Esophagus squamous epithelium (tissue), 5 donors: ENCODE data around the gene CXCL14. TPM values are rescaled to one million over a fixed set of nuclear protein-coding genes. Genes with fewer than 3 reads are reported as not detected.

Source experiments
- DNase-seq: peaks from one replicate; lab custom pipeline; 2025; lab: John Stamatoyannopoulos, UW
- H3K27ac ChIP-seq, 4 donors: fragments of 200-600 bp; sonication (generic); one replicate each; pipeline ENCODE4 v1.5.1; 2016 to 2019; ENCODE audit warnings: mild to moderate bottlenecking in 1 of 4
- H3K27me3 ChIP-seq, 4 donors: fragments of 200-600 bp; sonication (generic); 1 replicate in 3 of 4; 2 replicates in 1 of 4; pipeline versions ENCODE4 v1.5.1 to v1.6.0; 2017 to 2021; ENCODE audit warnings: antibody characterized with exemption in 1 of 4
- H3K36me3 ChIP-seq, 3 donors: fragments of 200-600 bp; sonication (generic); one replicate each; pipeline ENCODE4 v1.5.1; 2016 to 2019
- H3K4me1 ChIP-seq, 3 donors: fragments of 200-600 bp; sonication (generic); one replicate each; pipeline ENCODE4 v1.5.1; 2017 to 2019
- H3K4me3 ChIP-seq, 4 donors: fragments of 200-600 bp; sonication (generic); 1 replicate in 3 of 4; 2 replicates in 1 of 4; pipeline ENCODE4 v1.5.1; 2016 to 2019; ENCODE audit warnings: mild to moderate bottlenecking in 2 of 4, moderate library complexity in 1 of 4
- H3K9me3 ChIP-seq, 3 donors: fragments of 200-600 bp; sonication (generic); one replicate each; pipeline ENCODE4 v1.5.1; 2016 to 2019
- CTCF ChIP-seq, 6 experiments: fragments of 450-650 bp in 4 of 6; fragments of 200-600 bp in 2 of 6; sonication (generic) in 2 of 6; IDR thresholded peaks; one replicate each; pipeline ENCODE4 v1.5.1; 2016 to 2019; ENCODE audit warnings: antibody characterized with exemption in 6 of 6, mild to moderate bottlenecking in 4 of 6, moderate library complexity in 4 of 6
- POLR2A ChIP-seq, 4 donors: fragments of 450-650 bp; IDR thresholded peaks; one replicate each; pipeline ENCODE4 v1.6.1; 2017; ENCODE audit warnings: antibody characterized with exemption in 4 of 4, mild to moderate bottlenecking in 4 of 4, moderate library complexity in 3 of 4
- WGBS, 2 donors: methylation state at CpG; one replicate each; pipeline ENCODE4 v1.1.5; 2018; 5-methylcytosine and 5-hydroxymethylcytosine counted together
- intact Hi-C: fragments of 100-400 bp; cut with DNase I; formaldehyde crosslinking; loops from one replicate; pipeline ENCODE4 v1.15.0; 2022
- total RNA-seq, 4 donors: library from RNA; depleted of rRNA; stranded (reverse); fragments of >200 nt; gene quantifications; one replicate each; pipeline ENCODE4 v1.1.0, GENCODE V29; 2016
- donor health status: DM: yes; HTN: yes; CAD: no.

CXCL14 gene
- total RNA-seq, 4 donors from 2014 or later, result 23.1 to 160 (median 95.4) TPM

- WGBS, 2 donors, result 46 to 53% methylated on average over 3 of the region's 3 CpGs
Observed at GRCh38 chr5:135596788-135597187, 18.0 kb upstream of the CXCL14 start.

GRCh38 chr5:135596157-135596763, 17.5 kb upstream of the CXCL14 start:
- Histone ChIP-seq H3K36me3 (no peaks in the 10 kb centered on the region), H3K4me3 (no peak overlapping the region), H3K4me1 (peaks cover 0 to 16% (median 8%) of the 10 kb centered on the region in 3 donors), H3K9me3 (no peaks in the 10 kb centered on the region), H3K27ac (no peak overlapping the region), H3K27me3 (peaks cover 0 to 3% (median 0%) of the 10 kb centered on the region in 4 donors)
- WGBS, 2 donors, result 34 to 39% methylated on average over 5 of the region's 5 CpGs
- intact Hi-C loops, result no loop called here
- TF ChIP-seq CTCF (IDR thresholded peaks at IDR 0.05) (no peak), POLR2A (IDR thresholded peaks at IDR 0.05) (no peak)
- DNase-seq, result no peak

More at GRCh38 chr5:135596788-135597187, 18.0 kb upstream of the CXCL14 start:
- TF ChIP-seq CTCF (IDR thresholded peaks at IDR 0.05), result no peak
- TF ChIP-seq POLR2A (IDR thresholded peaks at IDR 0.05), result no peak
- Histone ChIP-seq H3K9me3 (no peaks in the 10 kb centered on the region), H3K4me1 (peaks cover 0 to 16% (median 8%) of the 10 kb centered on the region in 3 donors), H3K27me3 (peaks cover 0 to 6% (median 0%) of the 10 kb centered on the region in 4 donors), H3K4me3 (no peak overlapping the region), H3K27ac (no peak overlapping the region), H3K36me3 (no peaks in the 10 kb centered on the region)
- DNase-seq, result no peak
- intact Hi-C loops, result no loop called here

DNA sequence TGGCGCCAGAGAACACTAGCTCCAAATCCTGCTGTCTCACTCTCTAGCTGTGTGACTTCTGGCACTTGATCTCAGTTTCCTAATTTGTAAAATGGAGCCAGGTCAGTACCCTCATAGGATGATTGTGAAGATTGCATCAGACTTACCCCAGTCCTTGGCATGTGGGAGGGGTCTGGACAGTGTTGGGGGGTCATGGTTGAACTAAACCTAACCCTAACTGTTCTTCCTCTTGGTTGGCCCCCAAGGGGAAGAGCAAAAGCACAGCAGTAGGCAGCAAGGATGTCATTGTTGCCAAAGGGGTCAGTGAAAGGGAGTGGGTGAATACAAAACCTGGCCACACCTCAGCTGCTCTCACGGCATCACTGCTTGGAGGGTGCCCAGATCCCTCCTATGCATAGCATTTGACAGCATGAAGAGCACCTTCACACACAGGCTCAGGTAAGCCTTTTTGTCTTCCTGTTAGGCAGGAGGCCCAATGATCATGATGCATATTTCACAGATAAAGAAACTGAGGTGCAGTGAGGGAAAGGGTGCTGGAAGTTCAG, 15.7 kb upstream of the CXCL14 start:
- DNase-seq, result no peak
- no peak for TF ChIP-seq POLR2A (IDR thresholded peaks at IDR 0.05)
- TF ChIP-seq CTCF (IDR thresholded peaks at IDR 0.05), result no peak
- Histone ChIP-seq H3K36me3 (no peaks in the 10 kb centered on the region), H3K4me3 (no peak overlapping the region), H3K27ac (no peak overlapping the region), H3K27me3 (peaks cover 0 to 5% (median 0%) of the 10 kb centered on the region in 4 donors), H3K4me1 (peaks cover 0 to 11% (median 8%) of the 10 kb centered on the region in 3 donors), H3K9me3 (no peaks in the 10 kb centered on the region)
- intact Hi-C loops, result no loop called here
- 64 to 83% methylated on average over 1 to 2 of the region's 2 CpGs for WGBS, 2 donors

- 43 to 69% methylated on average over 1 to 2 of the region's 2 CpGs for WGBS, 2 donors
- H3K27me3 ChIP-seq, result peaks cover 0 to 5% (median 0%) of the 10 kb centered on the region in 4 donors
- H3K4me3 ChIP-seq, result no peak overlapping the region
- DNase-seq, result no peak
- H3K4me1 ChIP-seq, result peaks cover 0 to 11% (median 8%) of the 10 kb centered on the region in 3 donors
- intact Hi-C loops, result no loop called here
- H3K27ac ChIP-seq, result no peak overlapping the region
- no peaks in the 10 kb centered on the region for H3K36me3 ChIP-seq
- no peaks in the 10 kb centered on the region for H3K9me3 ChIP-seq
- TF ChIP-seq POLR2A (IDR thresholded peaks at IDR 0.05) (no peak), CTCF (IDR thresholded peaks at IDR 0.05) (no peak)
Observed at GRCh38 chr5:135593886-135594285, 15.1 kb upstream of the CXCL14 start.

DNA sequence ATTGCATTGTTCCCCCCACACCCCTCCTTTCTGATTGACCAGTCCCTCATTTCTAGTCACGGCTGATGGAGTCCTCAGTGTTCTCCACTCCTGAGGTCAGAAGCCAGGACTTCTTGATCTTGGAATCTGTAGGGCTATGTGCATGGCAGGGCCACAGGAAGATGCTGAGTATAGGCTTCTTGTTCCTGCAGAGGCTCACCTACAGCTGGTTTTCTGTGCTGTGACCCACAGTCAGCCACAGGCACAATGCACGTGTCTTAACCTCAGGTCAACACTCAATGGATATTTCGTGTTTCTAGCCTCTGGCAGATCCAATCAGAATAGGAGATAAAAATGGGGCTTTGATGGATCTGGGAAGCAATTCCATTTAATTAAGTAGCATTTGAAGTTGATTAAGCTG, 14.3 kb upstream of the CXCL14 start:
- DNase-seq, result no peak
- peaks cover 0 to 11% (median 8%) of the 10 kb centered on the region in 3 donors for H3K4me1 ChIP-seq
- no peak overlapping the region for H3K4me3 ChIP-seq
- H3K27ac ChIP-seq, result no peak overlapping the region
- intact Hi-C loops, result no loop called here
- no peaks in the 10 kb centered on the region for H3K9me3 ChIP-seq
- TF ChIP-seq CTCF (IDR thresholded peaks at IDR 0.05), result no peak
- TF ChIP-seq POLR2A (IDR thresholded peaks at IDR 0.05), result no peak
- 78% methylated on average over 2 of the region's 3 CpGs; no CpG with 5 or more reads in 1 of the 2 donors for WGBS, 2 donors
- no peaks in the 10 kb centered on the region for H3K36me3 ChIP-seq
- peaks cover 0 to 5% (median 0%) of the 10 kb centered on the region in 4 donors for H3K27me3 ChIP-seq
